Peyer's patch (tissue), 4 donors: Measurements from ENCODE around the gene AARS2. TPM values are rescaled to one million over a fixed set of nuclear protein-coding genes. Genes with fewer than 3 reads are reported as not detected.

ENCODE experiments used
- DNase-seq, 3 donors: peaks; one replicate each; pipeline ENCODE4 v3.0.0-alpha.2; 2017 to 2019
- H3K27ac ChIP-seq, 4 donors: fragments of 200-600 bp; sonication (generic); one replicate each; pipeline ENCODE4 v1.5.1; 2016 to 2019
- H3K27me3 ChIP-seq, 2 donors: fragments of 200-600 bp; sonication (generic); one replicate each; pipeline ENCODE4 v1.5.1; 2019
- H3K36me3 ChIP-seq, 3 donors: fragments of 200-600 bp; sonication (generic); one replicate each; pipeline ENCODE4 v1.5.1; 2016 to 2019
- H3K4me1 ChIP-seq, 4 donors: fragments of 200-600 bp; sonication (generic); one replicate each; pipeline ENCODE4 v1.5.1; 2016 to 2019
- H3K4me3 ChIP-seq, 4 donors: fragments of 200-600 bp; sonication (generic); 1 replicate in 3 of 4; 2 replicates in 1 of 4; pipeline ENCODE4 v1.5.1; 2016 to 2019; ENCODE audit warnings: mild to moderate bottlenecking in 1 of 4
- H3K9me3 ChIP-seq, 4 donors: fragments of 200-600 bp; sonication (generic); one replicate each; pipeline ENCODE4 v1.5.1; 2016 to 2019; ENCODE audit warnings: mild to moderate bottlenecking in 1 of 4
- POLR2A ChIP-seq, 2 donors: fragments of 450-650 bp; IDR thresholded peaks; one replicate each; pipeline ENCODE4 v1.5.1; 2017; ENCODE audit warnings: antibody characterized with exemption in 2 of 2, mild to moderate bottlenecking in 2 of 2, moderate library complexity in 2 of 2
- total RNA-seq, 4 donors: library from RNA; depleted of rRNA; stranded (reverse); fragments of >200 nt; gene quantifications; one replicate each; pipeline ENCODE4 v1.1.0, GENCODE V29; 2016
- TF ChIP-seq, protein P1 (sequence below), 6 experiments: fragments of 450-650 bp in 4 of 6; fragments of 200-600 bp in 2 of 6; sonication (generic) in 1 of 6; IDR thresholded peaks; one replicate each; pipeline ENCODE4 v1.5.1; 2017 to 2019; ENCODE audit warnings: antibody characterized with exemption in 6 of 6, mild to moderate bottlenecking in 3 of 6, moderate library complexity in 1 of 6

Gene AARS2
- total RNA-seq, 4 donors from 2014 or later = 31.5 to 54.7 (median 37.6) TPM

DNA sequence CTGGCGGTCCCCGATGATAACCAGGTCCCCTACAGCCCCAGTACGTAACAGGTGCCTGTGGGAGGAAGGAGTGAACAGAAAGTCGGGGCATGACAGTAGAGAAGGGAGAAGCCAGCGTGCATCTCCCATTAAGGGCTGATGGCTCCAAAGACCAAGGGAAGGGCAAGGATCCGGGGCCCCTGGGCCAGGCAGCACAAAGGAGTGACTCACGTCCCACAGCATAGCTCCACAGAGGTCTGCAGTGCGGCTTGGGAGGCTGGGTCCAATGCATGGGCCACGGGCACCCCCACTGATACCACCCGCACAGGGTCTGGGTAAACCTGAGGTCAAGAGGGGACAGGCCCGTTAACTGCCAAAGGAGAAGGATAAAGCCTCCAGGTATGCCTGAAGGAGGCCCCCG, 10.3 kb downstream of the AARS2 start:
- Histone ChIP-seq H3K9me3 (no peaks in the 10 kb centered on the region), H3K27ac (no peak overlapping the region), H3K4me3 (no peak overlapping the region), H3K27me3 (no peaks in the 10 kb centered on the region), H3K36me3 (peaks cover 0 to 76% (median 0%) of the 10 kb centered on the region in 3 donors), H3K4me1 (peaks cover 0 to 4% (median 2%) of the 10 kb centered on the region in 4 donors)
- TF ChIP-seq POLR2A (IDR thresholded peaks at IDR 0.05) = no peak
- TF ChIP-seq, protein P1, sequence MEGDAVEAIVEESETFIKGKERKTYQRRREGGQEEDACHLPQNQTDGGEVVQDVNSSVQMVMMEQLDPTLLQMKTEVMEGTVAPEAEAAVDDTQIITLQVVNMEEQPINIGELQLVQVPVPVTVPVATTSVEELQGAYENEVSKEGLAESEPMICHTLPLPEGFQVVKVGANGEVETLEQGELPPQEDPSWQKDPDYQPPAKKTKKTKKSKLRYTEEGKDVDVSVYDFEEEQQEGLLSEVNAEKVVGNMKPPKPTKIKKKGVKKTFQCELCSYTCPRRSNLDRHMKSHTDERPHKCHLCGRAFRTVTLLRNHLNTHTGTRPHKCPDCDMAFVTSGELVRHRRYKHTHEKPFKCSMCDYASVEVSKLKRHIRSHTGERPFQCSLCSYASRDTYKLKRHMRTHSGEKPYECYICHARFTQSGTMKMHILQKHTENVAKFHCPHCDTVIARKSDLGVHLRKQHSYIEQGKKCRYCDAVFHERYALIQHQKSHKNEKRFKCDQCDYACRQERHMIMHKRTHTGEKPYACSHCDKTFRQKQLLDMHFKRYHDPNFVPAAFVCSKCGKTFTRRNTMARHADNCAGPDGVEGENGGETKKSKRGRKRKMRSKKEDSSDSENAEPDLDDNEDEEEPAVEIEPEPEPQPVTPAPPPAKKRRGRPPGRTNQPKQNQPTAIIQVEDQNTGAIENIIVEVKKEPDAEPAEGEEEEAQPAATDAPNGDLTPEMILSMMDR (IDR thresholded peaks at IDR 0.05) = no peak
- peak in 1 of 3 donors; percentile 40 for DNase-seq

DNA sequence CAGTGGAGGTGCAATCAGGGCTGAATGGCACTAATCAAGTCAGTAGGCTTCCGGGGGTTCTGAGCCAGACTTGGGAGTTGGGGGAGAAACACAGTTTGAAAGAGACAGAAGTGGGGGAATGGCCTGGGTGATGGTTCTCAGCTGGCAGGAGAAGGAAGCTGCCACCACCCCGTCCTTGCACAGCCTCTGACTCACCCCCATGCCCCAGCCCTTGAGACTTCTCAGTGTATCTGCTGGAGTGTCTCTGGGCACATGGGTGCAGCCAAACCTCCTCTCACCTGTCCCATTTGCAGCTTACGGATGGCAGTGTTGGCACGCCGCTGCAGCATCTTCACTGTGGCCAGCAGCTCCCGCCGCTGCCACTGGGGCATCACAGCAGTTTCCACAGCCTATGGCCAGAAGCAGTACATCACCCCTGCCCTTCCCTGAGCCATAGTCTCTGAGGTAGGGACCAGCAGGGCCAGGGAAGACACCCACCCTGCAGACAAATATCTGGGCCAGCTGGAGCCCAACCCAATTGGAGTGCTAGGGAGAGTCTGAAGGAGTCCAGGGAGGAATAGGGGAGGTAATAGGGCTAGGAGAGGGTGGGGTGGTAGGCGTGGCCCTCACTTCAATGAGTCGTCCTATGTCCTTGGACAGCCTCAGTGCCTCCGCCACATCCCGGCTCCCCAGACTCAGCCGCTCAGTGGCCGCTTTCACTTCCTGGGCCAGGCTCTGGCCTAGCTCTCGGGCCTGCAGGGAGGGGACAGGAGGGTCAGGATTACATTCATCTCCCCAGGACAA, 11.2 kb downstream of the AARS2 start:
- no peaks in the 10 kb centered on the region for H3K9me3 ChIP-seq
- peaks cover 2 to 13% (median 8%) of the 10 kb centered on the region in 4 donors for H3K4me1 ChIP-seq
- peaks cover 0 to 5% of the 10 kb centered on the region in 2 donors for H3K27me3 ChIP-seq
- TF ChIP-seq POLR2A (IDR thresholded peaks at IDR 0.05) = no peak
- TF ChIP-seq, protein P1 (IDR thresholded peaks at IDR 0.05) = no peak
- no peak overlapping the region for H3K27ac ChIP-seq
- peaks cover 0 to 67% (median 0%) of the 10 kb centered on the region in 3 donors for H3K36me3 ChIP-seq
- no peak overlapping the region for H3K4me3 ChIP-seq
- DNase-seq = peak in 1 of 3 donors; percentile 34

DNA sequence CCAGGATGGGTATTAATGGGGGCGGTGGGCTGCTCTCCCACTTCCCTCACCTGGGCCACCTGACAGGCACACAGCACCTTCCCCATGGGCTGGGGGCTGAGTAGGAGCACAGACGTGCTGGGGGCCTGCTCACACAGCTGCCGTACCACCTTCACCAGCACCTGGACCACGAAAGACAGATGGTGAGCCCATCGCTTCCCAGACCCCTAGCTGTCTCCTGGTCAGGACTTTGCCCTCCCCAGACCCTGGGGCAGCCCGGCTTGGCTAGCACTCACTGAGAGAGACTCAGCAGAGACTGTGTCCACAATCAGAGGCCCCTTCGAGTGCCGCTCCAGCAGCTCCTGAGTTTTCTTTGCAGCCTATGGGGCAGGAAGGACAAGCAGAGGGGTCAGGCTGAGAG, 12.0 kb downstream of the AARS2 start:
- Histone ChIP-seq H3K4me1 (peaks cover 2 to 15% (median 9%) of the 10 kb centered on the region in 4 donors), H3K27me3 (peaks cover 0 to 12% of the 10 kb centered on the region in 2 donors), H3K9me3 (no peaks in the 10 kb centered on the region), H3K4me3 (no peak overlapping the region), H3K27ac (no peak overlapping the region), H3K36me3 (peaks cover 0 to 58% (median 0%) of the 10 kb centered on the region in 3 donors)
- DNase-seq = no peak
- TF ChIP-seq, protein P1 (IDR thresholded peaks at IDR 0.05) = no peak
- TF ChIP-seq POLR2A (IDR thresholded peaks at IDR 0.05) = no peak

DNA sequence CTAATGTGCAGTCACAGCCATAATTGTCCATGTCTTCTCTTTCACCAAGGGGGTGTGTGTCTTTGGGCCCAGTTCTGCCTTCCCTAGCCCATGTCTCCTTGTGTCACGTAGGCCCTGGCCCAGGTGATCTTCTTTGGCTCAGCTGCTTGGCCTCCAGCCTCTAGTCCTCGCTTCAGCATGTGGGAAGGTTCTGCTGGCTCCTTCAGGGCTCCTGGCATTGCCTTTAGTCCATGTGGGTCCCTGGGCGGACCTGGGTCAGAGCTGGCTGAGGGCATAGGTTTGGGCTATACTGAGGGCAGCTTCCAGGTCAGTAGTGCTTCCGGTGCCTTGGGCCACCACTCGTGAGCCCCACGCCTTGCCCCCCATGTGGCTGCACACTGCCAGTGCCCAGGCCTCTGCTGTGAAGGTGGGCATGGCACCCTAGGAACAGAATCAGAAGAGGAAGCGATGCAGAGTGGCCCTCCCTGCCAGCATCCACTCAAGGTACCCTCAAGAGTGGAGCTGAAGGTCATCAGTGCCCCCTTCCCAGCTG, 12.8 kb downstream of the AARS2 start:
- Histone ChIP-seq H3K4me1 (peaks cover 2 to 15% (median 9%) of the 10 kb centered on the region in 4 donors), H3K9me3 (no peaks in the 10 kb centered on the region), H3K36me3 (peaks cover 0 to 51% (median 0%) of the 10 kb centered on the region in 3 donors), H3K4me3 (no peak overlapping the region), H3K27ac (no peak overlapping the region), H3K27me3 (peaks cover 0 to 14% of the 10 kb centered on the region in 2 donors)
- DNase-seq = no peak
- TF ChIP-seq POLR2A (IDR thresholded peaks at IDR 0.05) = no peak
- TF ChIP-seq, protein P1 (IDR thresholded peaks at IDR 0.05) = no peak

DNA sequence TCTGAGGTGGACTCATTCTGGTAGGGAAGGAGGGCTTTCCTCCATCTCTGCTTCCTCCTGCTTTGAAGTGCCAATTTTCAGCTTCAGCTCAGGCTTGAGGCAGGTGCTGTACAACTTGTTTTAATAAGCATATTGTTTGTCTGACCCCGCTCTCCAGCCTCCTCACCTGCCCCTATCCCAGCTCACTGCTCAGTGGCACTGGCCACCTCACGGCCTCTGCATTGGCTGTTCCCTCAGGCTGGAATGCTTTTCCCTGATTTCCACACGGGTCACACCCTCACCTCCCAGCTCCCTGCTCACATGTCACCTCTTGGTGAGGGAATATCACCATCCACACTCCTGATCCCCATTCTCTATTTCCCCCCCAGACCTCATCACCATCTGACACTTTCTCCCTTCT, 14.3 kb downstream of the AARS2 start:
- DNase-seq = no peak
- Histone ChIP-seq H3K9me3 (no peaks in the 10 kb centered on the region), H3K36me3 (peaks cover 0 to 36% (median 0%) of the 10 kb centered on the region in 3 donors), H3K27me3 (peaks cover 0 to 14% of the 10 kb centered on the region in 2 donors), H3K27ac (no peak overlapping the region), H3K4me1 (peaks cover 2 to 15% (median 9%) of the 10 kb centered on the region in 4 donors), H3K4me3 (no peak overlapping the region)
- no peak for TF ChIP-seq POLR2A (IDR thresholded peaks at IDR 0.05)
- TF ChIP-seq, protein P1 (IDR thresholded peaks at IDR 0.05) = no peak
